ENCODE measurements around the gene MUC20.
"Not testable (repeated sequence)": the region's sequence is repeated elsewhere in the genome, so short reads cannot be mapped to it uniquely, and the experiment has no call there.

The MUC20 gene

DNA sequence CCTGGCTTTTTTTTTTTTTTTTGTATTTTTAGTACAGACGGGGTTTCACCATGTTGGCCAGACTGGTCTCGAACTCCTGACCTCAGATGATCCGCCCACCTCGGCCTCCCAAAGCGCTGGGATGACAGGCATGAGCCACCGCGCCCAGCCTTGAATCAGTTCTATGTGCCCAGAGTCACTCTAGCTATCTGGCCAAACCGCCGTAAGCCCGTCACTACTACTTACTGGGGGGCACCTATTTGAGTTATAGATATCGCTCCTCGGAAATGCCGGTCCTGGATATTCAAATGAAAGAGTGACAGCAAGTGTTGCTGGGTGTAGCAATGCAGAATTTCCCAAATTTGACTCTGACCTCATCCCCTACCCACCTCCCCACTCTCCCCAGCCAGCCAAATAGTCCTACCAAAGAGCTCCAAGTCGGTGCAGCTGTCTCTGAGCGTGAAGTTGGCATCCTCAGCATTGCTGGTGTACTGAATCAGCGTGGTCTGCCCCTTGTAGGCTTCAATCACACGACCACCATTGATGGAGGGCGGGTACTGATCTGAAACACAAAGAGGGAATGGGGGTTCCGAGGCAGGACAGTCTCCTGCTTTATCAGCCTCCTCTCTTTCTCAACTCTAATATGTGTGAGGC lies 38.1 kb downstream of the MUC20 start:
- DNase-seq: peak; percentile 1

DNA sequence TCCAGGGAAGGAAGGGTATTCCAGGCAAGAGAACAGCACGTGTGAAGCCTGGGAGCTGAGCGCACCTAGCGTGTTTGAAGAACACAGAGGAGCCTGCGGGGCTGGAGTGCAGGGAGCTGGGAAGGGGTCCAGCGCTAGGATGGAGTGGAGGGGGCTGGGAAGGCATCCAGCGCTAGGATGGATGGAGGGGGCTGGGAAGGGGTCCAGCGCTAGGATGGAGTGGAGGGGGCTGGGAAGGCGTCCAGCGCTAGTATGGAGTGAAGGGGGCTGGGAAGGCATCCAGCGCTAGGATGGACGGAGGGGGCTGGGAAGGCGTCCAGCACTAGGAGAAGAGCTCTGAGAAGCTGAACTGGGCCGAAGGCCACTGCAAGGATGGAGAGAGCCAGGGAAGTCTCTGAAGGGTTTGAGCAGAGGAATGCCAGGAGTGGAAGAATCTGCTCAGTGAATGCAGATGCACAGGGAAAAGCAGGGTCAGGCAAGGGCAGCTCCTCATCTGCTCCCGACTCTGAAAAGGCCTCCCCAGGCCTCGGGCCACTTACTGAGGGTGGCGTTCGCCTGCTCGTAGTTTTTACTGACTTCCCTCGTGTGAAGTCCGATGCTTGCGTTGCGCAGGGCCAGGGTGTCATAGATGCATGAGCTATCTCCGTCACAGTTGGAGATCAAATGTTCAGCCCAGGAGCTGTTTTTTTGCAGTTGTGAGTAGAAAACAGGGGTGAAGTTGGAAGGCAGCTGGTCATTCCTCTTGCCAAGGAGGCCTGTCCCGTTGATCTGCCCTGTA lies 39.8 kb downstream of the MUC20 start:
- peak; percentile 2 for DNase-seq

DNA sequence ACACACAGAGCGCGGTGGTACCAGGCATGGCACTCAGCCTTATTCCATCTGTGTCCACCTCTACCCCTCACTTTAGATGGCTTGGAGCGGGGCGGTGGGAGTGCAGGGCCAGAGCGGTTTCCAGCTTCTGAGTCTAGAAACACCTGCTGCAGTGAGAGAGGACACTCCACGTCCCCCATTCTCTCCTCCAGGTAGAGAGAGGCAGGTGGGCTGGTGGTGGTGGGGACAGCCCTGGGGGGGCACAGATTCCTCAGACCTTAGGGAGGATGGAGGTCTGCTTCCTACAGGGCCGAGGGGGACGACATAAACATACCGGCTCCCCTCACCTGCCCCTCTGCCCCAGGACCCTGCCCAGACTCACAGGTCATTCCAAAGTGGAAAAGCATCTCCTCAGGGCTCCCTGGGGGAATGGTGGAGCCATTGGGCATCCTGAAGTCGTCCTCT lies 40.4 kb downstream of the MUC20 start:
- peak; percentile 0 for DNase-seq

DNA sequence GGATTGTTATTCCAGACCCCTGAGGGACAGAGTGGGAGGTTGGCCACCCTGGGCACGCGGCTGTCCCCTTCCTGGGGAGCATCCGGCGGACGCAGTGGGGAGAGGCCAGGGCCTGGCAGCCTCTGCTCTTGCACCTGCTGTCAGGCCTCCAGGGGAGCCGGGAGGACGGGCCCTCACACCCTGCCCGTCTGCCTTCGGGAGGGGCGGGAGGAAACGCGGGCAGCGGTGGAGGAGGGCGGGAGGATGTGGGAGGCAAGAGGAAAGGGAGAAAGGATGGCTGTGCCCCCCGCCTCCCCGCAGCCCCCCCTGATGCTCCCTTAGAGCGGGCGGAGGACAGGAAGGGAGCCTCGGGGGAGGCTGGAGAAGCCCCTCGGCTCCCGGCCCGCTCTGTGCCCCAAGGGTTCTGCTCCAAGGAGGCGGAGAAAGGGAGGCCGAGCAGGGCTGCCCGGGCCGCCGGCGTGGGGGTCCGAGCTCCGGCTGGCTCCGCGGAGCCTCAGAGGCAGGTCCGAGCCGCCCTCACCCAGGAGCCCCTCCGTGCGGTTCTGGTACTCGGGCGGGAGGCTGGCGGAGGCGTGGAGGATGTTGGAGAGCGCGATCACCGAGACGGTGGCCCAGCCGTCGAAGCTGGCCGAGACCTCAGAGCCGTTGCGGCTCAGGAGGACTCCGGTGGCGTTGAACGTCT lies 40.9 kb downstream of the MUC20 start:
- DNase-seq: peak; percentile 13

DNA sequence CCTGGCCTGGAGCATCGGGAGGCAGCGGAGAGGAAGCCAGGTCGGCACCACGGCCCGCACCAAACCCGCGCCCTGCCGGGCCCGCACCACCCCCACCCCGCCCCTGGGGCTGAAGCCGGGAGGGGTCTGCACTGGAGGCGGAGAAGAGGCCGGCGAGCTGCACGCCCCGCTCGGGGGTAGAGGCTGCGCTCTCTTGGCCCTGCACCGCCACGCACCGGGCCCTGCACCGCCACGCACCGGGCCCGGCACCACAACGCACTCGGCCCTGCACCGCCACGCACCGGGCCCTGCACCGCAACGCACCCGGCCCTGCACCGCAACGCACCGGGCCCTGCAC lies 41.4 kb downstream of the MUC20 start:
- DNase-seq: no peak

DNA sequence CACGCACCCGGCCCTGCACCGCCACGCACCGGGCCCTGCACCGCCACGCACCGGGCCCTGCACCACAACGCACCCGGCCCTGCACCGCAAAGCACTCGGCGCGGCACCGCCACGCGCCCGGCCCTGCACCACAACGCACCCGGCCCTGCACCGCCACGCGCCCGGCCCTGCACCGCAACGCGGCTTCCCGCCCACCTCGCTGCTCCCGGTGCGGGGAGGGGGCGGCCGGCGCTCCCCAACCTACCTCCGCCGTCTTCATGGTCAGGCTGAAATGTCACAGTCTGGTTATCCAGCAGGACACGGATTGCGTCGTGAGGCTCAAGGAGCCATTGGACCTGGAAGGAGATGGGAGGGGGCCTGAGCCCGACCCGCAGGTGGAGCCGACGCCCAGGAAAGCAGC lies 41.8 kb downstream of the MUC20 start:
- no peak for DNase-seq

DNA sequence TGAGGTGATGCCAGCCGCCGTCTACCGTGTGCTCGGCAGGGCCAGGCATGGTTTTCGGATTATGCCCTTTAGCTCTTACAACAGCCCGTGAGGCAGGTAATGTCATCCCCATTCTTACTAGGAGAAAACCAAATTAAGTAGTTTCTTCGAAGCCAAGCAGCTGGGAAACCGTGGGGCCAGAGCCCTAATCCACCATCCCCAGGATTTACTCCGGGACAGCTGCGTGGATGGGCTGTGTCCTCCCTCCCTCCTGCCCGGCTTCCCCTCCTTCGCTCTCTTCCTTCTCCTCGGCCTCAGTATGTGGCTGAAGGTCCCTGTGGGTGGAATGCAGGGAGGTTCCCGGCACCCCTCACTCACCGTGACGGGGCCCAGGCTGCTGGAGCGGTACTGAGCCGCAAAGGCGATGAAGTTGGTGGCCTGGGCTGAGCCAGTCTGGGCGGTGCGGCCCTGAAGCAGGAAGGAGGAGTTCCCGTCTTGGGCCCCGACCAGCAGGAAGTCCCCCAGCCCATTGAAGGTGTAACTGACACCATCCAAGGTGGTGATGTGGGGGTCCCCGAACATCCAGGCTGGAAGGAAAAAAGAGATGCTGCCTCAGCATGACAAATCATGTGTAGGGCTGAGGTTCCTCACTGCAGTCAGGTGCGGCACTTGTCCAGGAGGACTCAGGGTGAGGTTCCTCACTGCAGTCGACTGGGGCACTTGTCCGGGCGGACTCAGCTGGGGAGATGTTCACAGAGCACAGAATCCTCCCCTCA lies 42.5 kb downstream of the MUC20 start:
- DNase-seq: peak; percentile 2

DNA sequence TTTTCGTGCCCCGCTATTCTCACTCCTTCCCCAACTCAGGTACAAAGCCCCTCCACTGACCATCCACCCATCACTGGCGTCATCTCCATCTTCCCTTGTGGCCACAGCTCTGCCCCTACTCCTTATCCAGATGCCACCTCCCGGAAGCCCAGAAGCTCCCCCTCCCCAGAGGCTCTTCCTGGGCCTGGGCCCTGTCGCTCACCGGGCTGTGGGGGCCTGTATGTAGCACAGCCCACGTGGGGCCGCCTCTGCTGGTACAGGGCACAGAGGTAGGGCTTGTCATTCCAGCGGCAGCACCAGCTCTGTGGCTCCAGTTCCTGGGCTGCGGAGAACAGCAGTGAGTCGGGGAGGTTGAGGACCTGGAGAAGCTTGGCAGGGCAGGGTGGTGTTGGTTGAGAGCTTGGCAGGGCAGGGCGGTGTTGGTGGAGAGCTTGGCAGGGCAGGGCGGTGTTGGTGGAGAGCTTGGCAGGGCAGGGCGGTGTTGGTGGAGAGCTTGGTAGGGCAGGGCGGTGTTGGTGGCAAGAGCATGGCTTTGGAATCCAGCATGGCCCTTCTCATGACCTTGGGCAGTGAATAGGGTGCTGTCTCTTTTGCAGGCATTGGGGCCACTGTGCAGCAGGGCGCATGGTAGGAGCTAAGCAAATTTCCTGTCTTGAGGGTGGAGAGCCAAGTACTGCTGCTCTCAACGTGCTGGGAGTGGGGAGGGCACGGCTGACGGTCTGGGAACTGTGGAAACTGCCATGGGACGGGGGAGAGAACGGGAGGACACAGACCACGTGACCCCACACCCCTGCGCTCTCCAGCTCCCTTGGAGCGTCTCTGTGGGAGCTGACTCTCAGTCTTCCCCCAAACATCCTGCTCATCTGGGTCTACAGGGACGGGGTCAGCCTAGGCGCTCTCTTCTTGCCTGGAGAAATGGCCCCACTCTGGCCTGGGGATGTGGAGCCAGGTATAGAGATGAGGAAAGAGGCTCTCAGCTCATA lies 43.4 kb downstream of the MUC20 start:
- peak; percentile 2 for DNase-seq

DNA sequence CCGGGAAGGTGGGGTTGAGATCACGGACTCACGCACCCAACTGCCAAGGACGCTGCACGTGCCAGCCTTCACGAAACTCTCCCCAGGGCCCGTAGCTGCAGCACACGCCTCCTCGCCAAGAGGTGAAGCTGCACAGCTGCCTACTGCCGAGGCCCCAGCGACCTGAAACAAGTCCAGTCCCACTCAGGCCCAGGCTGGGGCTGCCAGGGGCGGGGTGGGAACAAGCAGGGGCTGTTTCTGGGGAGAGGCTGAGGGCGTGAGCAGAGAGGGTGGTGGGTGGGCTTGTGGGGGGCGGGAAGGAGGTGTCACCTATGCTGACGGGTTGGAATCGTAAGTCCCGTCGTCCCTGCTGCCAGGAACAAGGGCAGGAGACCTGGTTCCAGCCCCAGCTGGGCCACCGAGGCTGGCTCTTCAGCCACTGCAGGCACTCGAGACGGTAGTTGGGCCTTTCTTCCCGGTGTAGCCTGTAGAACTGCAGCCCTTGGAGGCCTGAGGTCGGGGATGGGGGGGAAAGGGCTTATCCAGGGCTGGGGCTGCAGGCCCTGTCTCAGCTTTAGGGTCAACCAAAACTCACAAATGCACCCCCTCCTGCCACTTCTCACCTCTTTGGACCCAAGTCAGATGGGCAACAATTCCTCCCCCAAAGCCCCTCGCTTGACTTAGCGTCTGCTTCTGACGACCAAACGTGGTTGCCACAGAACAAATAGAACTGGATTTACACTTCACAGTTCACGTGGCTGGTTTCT lies 44.4 kb downstream of the MUC20 start:
- DNase-seq: peak; percentile 24

DNA sequence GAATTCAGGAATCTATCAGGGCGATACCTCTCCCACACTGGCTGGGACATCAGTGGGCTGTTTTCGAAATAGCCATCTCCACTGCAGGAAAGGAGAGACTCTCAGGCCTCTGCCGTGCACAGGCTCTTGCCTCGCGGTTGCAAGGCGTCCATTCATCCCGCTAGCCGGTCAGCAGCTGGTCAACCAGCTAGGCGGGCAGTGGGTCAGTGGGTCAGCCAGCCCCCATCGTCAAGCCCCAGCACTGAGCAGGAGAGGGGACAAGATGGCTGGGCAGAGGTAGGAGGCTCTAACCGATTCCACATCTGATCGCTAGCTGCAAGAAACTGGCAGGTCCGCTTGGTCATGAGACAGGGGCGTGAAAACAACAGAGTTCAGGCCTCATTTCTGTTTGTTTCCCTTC lies 45.9 kb downstream of the MUC20 start:
- peak; percentile 1 for DNase-seq

DNA sequence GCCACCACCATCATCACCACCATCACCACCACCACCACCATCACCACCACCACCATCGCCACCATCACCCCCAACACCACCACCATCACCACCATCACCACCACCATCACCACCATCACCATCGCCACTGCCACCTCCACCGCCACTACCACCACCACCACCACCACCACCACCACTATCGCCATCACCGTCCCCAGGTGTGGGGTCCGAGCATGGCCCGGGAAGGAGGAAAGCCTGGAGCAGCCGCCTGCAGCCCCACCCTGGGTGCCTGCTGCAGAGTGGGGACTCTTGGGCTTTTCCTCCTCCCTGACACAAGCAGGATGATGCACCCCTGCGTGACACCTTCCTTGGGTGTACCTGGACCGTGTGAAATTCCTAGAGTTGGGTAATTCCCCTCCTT lies 47.0 kb downstream of the MUC20 start:
- no peak for DNase-seq

DNA sequence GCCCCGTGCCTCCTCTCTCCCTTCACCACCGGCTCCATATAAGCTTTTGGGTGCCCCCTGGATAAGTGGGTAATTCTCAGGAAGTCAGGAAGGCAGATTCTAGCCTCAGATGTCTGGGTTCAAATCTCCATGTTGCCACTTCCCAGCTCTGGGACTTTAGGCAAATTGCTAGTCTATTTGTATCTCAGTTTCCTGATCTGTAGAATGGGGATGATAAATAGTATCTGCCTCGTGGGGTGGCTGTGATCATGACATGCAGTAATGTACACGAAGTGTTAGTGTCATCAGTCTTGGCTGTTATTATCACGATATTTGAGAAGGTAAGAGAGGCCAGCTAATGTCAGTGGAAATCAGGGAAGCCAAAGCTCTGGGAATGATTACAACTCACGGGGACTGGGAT lies 47.6 kb downstream of the MUC20 start:
- DNase-seq: peak; percentile 2

DNA sequence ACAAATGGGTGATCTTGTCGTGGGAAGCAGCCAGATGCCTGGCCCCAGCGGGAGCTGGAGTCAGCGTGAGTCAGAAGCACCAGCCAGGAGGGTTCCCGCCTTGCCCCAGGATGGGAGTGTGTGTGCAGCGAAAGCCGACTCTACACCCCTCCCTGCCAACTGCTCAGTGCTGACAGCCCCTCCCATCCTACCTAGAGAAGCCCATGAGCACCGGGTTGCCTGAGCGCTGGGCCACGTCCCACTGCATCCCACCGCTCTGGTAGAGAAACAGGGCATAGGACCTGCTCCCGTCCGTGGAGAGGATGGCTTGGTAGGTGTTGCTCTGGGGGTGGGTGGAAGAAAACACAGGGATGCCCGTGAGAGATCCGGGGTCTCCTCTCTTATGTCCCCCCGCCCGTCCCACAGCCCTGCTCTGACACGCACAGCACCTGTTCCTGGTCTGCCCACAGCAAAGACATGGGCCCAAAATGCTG lies 48.1 kb downstream of the MUC20 start:
- peak; percentile 4 for DNase-seq

DNA sequence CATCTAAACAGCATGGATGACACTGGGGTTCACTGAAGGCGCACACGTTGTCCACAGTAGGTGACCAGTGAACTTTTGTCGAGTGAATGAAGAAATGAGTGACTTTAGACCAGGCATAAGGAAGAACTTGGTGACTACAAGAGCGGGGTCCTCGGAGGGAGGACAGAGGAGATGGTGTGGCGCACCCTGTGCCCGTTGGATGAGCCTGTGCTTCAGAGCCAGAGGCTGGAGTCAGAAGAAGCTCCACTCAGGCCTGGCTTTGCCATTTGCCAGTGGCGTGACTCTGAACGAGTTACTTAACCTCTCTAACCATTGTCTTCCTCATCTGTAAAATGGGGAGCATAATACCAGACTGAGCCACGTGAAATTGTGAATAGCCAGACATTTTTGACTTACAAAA lies 48.8 kb downstream of the MUC20 start:
- peak; percentile 2 for DNase-seq

DNA sequence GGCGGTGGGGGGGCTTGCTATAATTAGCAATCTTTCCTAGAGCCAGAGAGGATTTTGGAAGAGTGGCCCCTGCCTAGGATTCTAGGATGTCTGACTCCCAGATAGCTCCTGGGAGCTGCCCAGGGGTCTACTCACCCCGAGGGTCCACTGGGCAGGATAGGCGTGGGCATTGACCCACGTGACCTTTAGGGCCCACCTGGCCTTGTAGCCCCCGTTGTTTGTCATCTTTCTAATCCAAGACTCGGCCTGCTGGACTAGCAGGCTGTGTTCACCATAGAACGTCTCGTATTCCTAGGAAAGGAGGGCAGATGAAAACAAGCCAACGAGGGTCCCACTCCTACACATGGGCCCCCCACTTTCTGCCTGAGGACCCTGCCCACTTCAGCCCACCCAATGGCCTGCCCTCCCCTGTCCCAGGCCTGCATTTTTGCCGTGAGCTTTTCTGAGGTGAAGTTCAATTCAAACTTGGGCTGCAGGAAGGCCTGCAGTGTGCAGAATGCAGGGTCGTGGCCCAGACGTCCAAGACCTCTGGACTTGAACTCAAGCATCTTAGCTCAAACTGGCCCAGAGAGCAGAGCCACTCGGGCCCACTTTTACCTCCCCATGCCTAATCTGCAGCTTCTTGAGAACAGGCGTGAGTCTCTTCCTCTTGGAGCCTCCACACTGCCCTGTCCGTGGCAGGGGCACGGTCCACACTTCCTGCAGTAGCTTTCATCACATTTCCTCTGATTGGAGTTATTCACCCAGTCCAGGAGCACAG lies 49.5 kb downstream of the MUC20 start:
- DNase-seq: peak; percentile 7

DNA sequence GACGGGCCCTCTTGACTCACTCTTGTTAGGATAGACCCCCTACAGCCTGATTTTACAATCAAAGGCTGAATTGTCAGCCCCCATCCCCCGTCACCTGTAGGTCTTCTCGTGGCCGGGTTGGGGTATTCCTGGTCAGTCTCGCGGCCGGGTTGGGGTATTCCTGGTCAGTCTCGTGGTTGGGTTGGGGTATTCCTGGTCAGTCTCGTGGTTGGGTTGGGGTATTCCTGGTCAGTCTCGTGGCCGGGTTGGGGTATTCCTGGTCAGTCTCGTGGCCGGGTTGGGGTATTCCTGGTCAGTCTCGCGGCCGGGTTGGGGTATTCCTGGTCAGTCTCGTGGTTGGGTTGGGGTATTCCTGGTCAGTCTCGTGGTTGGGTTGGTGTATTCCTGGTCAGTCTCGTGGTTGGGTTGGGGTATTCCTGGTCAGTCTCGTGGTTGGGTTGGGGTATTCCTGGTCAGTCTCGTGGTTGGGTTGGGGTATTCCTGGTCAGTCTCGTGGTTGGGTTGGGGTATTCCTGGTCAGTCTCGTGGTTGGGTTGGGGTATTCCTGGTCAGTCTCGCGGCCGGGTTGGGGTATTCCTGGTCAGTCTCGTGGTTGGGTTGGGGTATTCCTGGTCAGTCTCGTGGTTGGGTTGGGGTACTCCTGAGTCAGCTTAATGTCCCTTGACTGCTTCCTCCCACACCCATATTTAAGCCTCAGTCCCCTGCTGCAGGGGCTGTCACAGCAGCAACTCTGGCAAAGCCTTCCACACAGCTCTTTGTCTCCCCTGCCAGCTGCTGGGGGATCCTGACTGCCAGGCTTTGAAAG lies 50.3 kb downstream of the MUC20 start:
- DNase-seq: not testable (repeated sequence)

DNA sequence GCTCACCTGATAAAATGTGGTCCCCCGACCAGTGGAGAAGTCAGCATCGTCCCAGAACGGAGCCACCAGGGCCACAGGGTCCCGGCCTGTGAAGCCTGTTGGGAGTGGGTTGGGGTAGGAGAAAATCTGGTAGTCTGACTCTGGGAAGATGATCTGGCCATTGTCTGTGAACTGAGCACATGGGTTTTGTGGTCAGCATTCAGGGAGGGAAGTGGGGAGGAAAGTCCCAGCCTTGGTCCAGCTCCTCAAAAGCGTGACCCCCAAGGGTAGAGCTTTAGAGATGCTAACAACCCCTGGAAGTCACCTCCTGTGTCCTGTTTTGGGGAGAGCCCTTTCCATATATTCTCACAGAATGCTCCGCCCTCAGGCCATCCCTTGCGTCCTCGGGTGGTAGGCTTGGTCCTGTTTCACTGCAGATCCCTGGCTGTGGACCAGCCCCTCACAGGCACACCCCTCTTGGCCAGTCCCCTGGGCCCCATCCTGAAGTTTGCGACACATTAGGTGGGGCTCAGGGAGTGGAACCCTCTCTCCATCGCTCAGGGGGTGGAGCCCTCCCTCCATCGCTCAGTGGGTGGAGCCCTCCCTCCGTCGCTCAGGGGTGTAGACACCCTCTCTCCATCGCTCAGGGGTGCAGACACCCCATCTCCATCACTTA lies 51.0 kb downstream of the MUC20 start:
- DNase-seq: peak; percentile 1

DNA sequence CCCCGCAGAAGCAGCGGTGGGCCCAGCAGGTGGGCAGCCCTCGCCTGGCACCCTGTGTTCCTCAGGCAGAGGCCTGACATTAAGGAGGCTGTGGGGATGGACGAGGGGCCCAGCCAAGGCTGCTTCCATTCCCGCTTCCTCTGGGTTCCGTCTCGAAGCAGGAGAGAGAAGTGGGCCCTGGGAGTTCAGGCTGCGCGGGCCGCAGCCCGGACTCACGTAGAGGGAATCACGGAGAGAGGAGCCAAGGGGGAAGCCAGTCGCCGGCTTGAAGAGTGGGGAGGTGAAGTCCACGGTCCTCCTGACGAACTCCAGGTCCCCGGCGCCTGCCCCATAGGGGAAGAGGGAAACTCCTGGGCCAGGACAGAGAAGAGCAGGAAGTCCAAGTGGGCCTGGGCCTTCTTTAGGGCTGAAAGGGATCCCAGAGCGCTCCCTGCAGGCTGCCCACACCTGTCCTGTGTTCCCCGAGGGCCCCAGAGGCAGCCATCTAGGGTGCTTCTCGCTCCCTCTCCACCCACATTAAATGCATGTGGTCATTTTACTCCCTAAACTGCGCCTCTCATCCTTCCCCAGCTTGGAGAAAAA lies 53.3 kb downstream of the MUC20 start:
- DNase-seq: no peak

DNA sequence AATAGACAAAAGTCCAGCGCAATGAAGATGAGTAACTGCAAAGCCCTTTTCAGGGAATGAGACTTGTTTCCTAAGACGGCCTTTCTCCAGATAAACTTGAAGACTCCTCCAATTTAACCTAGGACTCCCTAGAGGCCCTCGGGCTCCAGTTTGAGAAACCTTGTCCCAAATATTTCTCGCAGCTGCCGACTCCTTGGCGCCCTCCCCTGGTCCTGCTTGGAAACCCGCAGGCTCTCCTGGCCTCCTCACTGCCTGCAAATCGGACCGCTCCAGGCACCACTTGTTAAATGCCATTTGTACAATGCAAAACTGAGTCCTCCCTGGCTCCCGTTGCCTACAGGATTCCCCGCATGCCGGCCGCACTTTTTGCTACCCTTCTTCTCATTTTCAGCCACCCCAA lies 54.1 kb downstream of the MUC20 start:
- DNase-seq: peak; percentile 61

Measured in RPMI8226 (cell line).